ENCODE results near the gene PLOD3.
A peak's percentile ranks its signal among the peaks of the same experiment; 100 is the strongest.

PLOD3 gene

DNA sequence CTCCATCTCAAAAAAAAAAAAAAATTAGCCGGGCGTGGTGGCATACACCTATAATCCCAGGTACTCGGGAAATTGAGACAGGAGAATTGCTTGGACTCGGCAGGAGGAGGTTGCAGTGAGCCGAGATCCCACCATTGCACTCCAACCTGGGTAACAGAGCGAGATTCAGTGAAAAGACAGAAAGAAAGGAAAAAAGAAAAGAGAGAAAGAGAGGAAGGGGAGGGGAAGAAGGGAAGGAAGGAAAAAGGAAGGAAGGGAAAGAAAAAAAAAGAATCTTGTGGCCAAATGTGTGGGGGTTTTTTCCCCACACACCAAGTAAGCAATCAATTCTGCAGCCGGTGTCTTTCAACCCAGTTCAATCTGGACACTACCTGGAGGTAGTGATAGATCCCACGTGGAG, 28.3 kb downstream of the PLOD3 start:
- Histone ChIP-seq H3K4me1 (ENCODE audit: insufficient read depth, low read length) (no peaks in the 10 kb centered on the region), H3K27ac (ENCODE audit: low read length) (no peak overlapping the region), H3K36me3 (ENCODE audit: insufficient read depth, low read depth, low read length) (no peaks in the 10 kb centered on the region), H3K9ac (ENCODE audit: low read depth, low read length) (no peak overlapping the region), H3K27me3 (ENCODE audit: insufficient read depth, low read length) (no peaks in the 10 kb centered on the region), H3K9me3 (ENCODE audit: insufficient read depth, low read depth, low read length) (no peaks in the 10 kb centered on the region), H3K4me3 (ENCODE audit: low read length) (no peak overlapping the region)

DNA sequence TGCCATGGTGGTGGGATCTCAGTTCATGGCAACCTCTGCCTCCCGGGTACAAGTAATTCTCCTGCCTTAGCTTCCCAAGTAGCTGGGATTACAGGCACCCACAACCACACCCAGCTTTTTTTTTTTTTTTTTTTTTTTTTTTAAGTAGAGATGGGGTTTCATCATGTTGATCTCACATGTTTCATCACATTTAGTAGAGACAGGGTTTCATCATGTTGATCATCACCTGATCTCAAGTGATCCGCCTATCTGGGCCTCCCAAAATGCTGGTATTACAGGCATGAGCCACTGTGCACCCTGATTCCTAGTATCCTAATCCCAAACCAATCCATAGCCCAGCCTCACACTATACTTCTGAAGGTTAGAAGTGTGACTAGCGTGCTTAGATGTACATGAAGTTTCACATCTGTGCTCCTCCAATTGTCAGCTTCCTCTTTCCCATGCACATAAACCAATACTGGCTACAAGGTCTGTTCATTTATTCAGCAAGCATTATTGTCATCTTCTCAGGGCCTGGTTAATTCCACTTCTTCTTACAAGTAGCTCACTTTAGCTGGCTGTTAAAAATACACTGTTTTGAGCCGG, 30.4 kb downstream of the PLOD3 start:
- Histone ChIP-seq H3K27me3 (ENCODE audit: insufficient read depth, low read length) (no peaks in the 10 kb centered on the region), H3K4me1 (ENCODE audit: insufficient read depth, low read length) (peaks cover 2% of the 10 kb centered on the region; the same call in 1 of the 2 replicates), H3K27ac (ENCODE audit: low read length) (no peak overlapping the region)

DNA sequence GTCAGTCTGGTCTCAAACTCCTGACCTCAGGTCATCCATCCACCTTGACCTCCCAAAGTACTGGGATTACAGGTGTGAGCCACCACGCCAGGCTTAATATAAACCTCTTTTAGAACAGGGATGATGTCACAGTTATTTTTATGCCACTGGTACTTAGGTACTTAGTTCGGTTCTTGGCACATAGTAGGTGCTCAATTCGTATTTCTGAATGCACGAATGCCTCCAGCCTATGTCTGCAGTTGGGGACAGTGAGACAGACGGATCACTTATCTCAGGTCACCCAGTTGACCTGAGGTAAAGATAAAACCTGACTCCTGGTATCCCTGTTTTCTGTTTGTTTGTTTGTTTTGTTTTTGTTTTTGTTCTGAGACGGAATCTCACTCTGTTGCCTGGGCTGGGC, 31.2 kb downstream of the PLOD3 start:
- no peaks in the 10 kb centered on the region for H3K9me3 ChIP-seq (ENCODE audit: insufficient read depth, low read depth, low read length)
- H3K4me3 ChIP-seq (ENCODE audit: low read length) = no peak overlapping the region
- no peak overlapping the region for H3K27ac ChIP-seq (ENCODE audit: low read length)
- H3K27me3 ChIP-seq (ENCODE audit: insufficient read depth, low read length) = peaks cover 3% of the 10 kb centered on the region; the same call in 1 of the 2 replicates
- no peaks in the 10 kb centered on the region for H3K36me3 ChIP-seq (ENCODE audit: insufficient read depth, low read depth, low read length)
- peaks cover 2% of the 10 kb centered on the region; the same call in 1 of the 2 replicates for H3K4me1 ChIP-seq (ENCODE audit: insufficient read depth, low read length)
- no peak overlapping the region for H3K9ac ChIP-seq (ENCODE audit: low read depth, low read length)

More for the DNA sequence above, 30.4 kb downstream of the PLOD3 start:
- Histone ChIP-seq H3K36me3 (ENCODE audit: insufficient read depth, low read depth, low read length) (no peaks in the 10 kb centered on the region), H3K4me3 (ENCODE audit: low read length) (no peak overlapping the region), H3K9ac (ENCODE audit: low read depth, low read length) (no peak overlapping the region), H3K9me3 (ENCODE audit: insufficient read depth, low read depth, low read length) (no peaks in the 10 kb centered on the region)

DNA sequence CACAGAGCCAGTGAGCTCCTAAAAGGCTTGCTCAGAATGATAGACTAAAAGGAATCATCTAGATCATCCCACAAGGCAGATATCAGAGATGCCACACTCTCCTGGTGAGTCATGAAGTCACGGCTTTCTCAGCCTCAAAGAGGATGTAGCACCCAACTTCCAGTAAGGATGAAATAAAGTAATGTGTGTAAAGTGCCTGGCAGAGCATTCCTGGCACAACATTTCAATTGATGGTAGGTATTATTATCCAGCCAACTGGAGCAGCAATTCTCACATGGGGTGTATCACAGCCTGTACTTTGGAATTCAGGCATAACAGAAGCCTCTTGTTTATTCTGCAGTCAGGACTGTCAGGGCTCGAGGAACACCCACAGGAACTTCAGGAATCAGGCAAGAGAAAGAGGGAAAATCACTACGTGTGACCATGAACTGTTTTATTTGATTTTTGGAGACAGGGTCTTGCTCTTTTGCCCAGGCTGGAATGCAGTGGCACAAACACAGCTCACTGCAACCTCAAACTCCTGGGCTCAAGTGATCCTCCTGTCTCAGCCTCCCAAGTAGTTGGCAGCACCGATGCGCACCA, 32.0 kb downstream of the PLOD3 start:
- no peak overlapping the region for H3K27ac ChIP-seq (ENCODE audit: low read length)
- H3K4me3 ChIP-seq (ENCODE audit: low read length) = no peak overlapping the region
- no peaks in the 10 kb centered on the region for H3K9me3 ChIP-seq (ENCODE audit: insufficient read depth, low read depth, low read length)
- peaks cover 11% of the 10 kb centered on the region for H3K27me3 ChIP-seq (ENCODE audit: insufficient read depth, low read length)
- H3K9ac ChIP-seq (ENCODE audit: low read depth, low read length) = no peak overlapping the region
- peaks cover 5% of the 10 kb centered on the region; the same call in 1 of the 2 replicates for H3K4me1 ChIP-seq (ENCODE audit: insufficient read depth, low read length)
- no peaks in the 10 kb centered on the region for H3K36me3 ChIP-seq (ENCODE audit: insufficient read depth, low read depth, low read length)

DNA sequence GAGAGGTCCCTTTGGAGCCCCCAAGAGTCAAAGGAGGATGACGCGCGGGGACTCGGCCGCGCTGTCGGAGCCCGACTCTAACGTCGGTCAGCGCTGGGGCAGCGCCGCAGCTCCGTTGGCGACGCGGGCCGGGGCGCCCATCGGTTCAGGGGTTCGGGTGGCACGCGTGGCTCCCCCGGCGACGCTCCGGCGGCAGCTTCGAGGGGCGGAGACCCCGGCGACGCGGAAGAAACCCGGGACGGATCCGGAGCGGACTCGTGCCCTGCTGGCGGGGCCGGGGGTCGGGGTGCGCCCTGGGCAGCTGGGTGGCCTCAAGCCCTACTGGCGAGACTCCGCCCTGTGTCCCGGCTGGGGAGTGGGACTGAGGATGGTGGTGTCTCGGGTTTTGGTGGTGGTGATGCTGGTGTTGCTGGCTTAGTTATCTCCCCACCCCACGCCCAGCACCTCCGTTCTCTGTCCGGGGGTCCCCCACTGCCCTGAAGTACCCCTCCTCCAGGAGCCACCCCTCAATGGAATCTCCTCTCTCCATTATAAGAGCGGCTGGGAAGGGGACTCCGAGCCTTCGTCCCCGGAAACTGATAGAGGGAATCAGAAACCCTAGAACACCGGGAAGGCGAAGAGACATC, 37.1 kb downstream of the PLOD3 start, which contains the start of gene NAT16:
Gene NAT16, minus strand, starts transcription at position 164 of the 626 bp plus-strand sequence. CDS start 5,486 bp downstream, outside the sequence.
- peaks cover 62% of the 10 kb centered on the region for H3K27me3 ChIP-seq (ENCODE audit: insufficient read depth, low read length)
- H3K27ac ChIP-seq (ENCODE audit: low read length) = no peak within 1 kb of the TSS
- no peak within 1 kb of the TSS for H3K9ac ChIP-seq (ENCODE audit: low read depth, low read length)
- H3K9me3 ChIP-seq (ENCODE audit: insufficient read depth, low read depth, low read length) = no peaks in the 10 kb centered on the region
- H3K4me3 ChIP-seq (ENCODE audit: low read length) = peak within 1 kb of the TSS; percentile 68
- H3K36me3 ChIP-seq (ENCODE audit: insufficient read depth, low read depth, low read length) = no peaks in the 10 kb centered on the region
- peaks cover 5% of the 10 kb centered on the region; the same call in 1 of the 2 replicates for H3K4me1 ChIP-seq (ENCODE audit: insufficient read depth, low read length)

DNA sequence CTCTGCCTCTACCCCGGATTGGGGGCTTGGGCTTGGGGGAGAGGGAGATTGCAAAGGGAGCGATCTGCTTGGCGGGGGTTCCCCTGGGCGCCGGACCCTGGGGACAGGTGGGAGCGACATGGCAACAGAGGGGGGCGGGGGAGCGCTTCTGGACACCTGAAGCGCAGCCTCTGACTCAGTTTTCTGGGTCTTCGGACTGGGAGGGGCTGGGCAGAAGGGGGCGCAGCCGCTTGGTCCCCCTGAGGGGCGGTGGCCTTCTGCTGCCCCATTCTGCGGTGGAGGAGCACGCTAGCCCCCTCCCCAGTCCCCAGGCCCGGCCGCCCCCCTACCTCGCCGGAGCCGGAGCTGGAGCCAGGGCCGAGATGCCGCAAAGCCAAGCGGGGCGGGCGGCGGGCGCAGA, 37.7 kb downstream of the PLOD3 start:
- no peak overlapping the region for H3K27ac ChIP-seq (ENCODE audit: low read length)
- no peaks in the 10 kb centered on the region for H3K36me3 ChIP-seq (ENCODE audit: insufficient read depth, low read depth, low read length)
- peak overlapping the region; percentile 68 for H3K4me3 ChIP-seq (ENCODE audit: low read length)
- H3K9me3 ChIP-seq (ENCODE audit: insufficient read depth, low read depth, low read length) = no peaks in the 10 kb centered on the region
- H3K9ac ChIP-seq (ENCODE audit: low read depth, low read length) = no peak overlapping the region
- H3K4me1 ChIP-seq (ENCODE audit: insufficient read depth, low read length) = peaks cover 5% of the 10 kb centered on the region; the same call in 1 of the 2 replicates
- H3K27me3 ChIP-seq (ENCODE audit: insufficient read depth, low read length) = peaks cover 67% of the 10 kb centered on the region

DNA sequence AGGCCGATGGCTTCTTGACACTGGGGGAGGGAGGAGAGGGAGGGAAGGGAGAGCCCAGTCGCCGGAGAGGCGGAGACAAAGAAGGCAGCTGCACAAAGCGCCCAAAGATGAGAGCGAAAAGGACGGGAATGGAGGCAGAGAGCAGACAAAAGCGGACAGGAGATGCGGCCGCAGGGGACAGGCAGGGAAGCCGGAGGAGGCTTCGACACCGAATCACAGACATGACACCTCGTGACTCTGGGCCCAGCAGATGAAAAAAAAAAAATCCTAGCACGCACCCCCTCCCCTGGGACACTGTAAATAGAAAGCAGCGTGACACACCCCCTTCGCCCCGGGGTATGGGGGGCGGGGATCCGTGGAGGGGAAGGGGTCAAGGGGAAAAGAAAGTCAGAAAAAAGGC, 38.3 kb downstream of the PLOD3 start:
- Histone ChIP-seq H3K27ac (ENCODE audit: low read length) (no peak overlapping the region), H3K9me3 (ENCODE audit: insufficient read depth, low read depth, low read length) (no peaks in the 10 kb centered on the region), H3K4me1 (ENCODE audit: insufficient read depth, low read length) (peaks cover 5% of the 10 kb centered on the region; the same call in 1 of the 2 replicates), H3K36me3 (ENCODE audit: insufficient read depth, low read depth, low read length) (no peaks in the 10 kb centered on the region), H3K4me3 (ENCODE audit: low read length) (peak overlapping the region; percentile 68), H3K27me3 (ENCODE audit: insufficient read depth, low read length) (peaks cover 73% of the 10 kb centered on the region), H3K9ac (ENCODE audit: low read depth, low read length) (no peak overlapping the region)

DNA sequence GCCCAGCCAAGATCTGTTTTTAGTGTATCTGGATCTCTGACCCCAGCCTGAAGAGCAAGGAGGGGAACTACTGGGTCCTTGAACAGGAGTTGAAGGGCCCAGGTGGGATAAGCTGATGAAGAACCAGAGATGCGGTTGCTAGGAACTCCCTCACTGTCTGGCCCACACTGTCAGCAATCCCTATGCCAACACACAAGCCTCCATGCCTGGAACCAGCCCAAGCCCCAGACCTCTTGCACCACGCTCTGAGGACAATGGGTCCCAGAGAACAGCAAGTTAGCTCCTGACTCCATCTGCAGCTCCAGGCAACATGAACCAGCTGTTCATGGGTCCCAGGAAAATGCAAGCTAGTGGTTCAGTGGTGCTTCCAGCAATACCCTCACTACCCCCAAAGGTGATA, 39.7 kb downstream of the PLOD3 start:
- H3K27ac ChIP-seq (ENCODE audit: low read length) = no peak overlapping the region
- no peaks in the 10 kb centered on the region for H3K36me3 ChIP-seq (ENCODE audit: insufficient read depth, low read depth, low read length)
- H3K9me3 ChIP-seq (ENCODE audit: insufficient read depth, low read depth, low read length) = no peaks in the 10 kb centered on the region
- peaks cover 88% of the 10 kb centered on the region for H3K27me3 ChIP-seq (ENCODE audit: insufficient read depth, low read length)
- peaks cover 5% of the 10 kb centered on the region; the same call in 1 of the 2 replicates for H3K4me1 ChIP-seq (ENCODE audit: insufficient read depth, low read length)
- H3K4me3 ChIP-seq (ENCODE audit: low read length) = no peak overlapping the region
- H3K9ac ChIP-seq (ENCODE audit: low read depth, low read length) = no peak overlapping the region

DNA sequence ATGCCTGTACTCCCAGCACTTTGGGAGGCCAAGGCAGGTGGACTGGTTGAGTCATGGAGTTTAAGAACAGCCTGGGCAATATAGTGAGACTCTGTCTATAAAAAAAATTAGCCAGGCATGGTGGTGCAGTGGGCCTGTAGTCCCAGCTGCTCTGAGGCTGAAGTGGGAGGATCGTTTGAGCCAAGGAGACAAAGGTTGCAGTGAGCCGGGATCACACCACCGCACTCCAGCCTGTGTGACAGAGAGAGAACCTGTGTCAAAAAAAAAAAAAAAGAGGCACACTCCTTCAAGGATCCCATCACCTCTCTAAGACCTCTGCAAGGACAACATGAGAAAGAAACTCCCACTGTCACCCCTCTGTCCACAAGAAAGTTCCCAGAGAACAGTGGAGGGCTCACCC, 41.7 kb downstream of the PLOD3 start:
- Histone ChIP-seq H3K36me3 (ENCODE audit: insufficient read depth, low read depth, low read length) (no peaks in the 10 kb centered on the region), H3K27ac (ENCODE audit: low read length) (no peak overlapping the region), H3K4me1 (ENCODE audit: insufficient read depth, low read length) (peaks cover 3% of the 10 kb centered on the region; the same call in 1 of the 2 replicates), H3K27me3 (ENCODE audit: insufficient read depth, low read length) (peaks cover 100% of the 10 kb centered on the region), H3K9me3 (ENCODE audit: insufficient read depth, low read depth, low read length) (no peaks in the 10 kb centered on the region), H3K4me3 (ENCODE audit: low read length) (no peak overlapping the region), H3K9ac (ENCODE audit: low read depth, low read length) (no peak overlapping the region)

DNA sequence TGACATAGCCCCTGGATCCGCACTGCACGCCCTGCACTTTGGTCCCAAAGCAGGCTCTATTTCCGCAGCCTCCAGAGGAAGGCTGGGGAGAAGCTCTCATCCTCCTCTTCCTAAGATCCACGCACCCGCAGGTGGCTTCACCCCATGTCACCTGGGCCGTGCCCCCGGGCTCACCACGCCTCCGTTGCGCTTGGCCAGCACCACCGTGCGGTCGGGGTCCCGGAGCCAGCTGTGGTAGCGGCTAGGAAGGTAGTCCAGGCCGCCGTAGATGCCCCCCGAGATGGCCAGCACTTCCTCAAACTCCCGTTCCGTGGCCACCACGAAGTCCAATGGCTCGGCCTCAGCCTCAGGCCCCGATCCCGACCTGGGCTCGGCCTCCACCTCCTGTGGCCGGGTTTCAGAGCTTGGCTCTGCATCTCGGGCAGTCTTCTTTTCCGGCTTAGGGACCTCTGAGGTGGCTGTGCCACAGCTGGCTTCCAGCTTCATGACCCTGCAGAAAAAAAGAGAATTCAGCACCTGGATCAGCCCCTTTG, 43.0 kb downstream of the PLOD3 start:
- no peak overlapping the region for H3K27ac ChIP-seq (ENCODE audit: low read length)
- peak overlapping the region; percentile 55 for H3K4me3 ChIP-seq (ENCODE audit: low read length)

GRCh38 chr7:101173752-101174244, 43.6 kb downstream of the PLOD3 start:
- Histone ChIP-seq H3K4me3 (ENCODE audit: low read length) (peak overlapping the region; percentile 55; the same call in 1 of the 2 replicates), H3K27me3 (ENCODE audit: insufficient read depth, low read length) (peaks cover 100% of the 10 kb centered on the region), H3K4me1 (ENCODE audit: insufficient read depth, low read length) (peaks cover 16% of the 10 kb centered on the region; the same call in 1 of the 2 replicates)

More for the DNA sequence above, 43.0 kb downstream of the PLOD3 start:
- Histone ChIP-seq H3K36me3 (ENCODE audit: insufficient read depth, low read depth, low read length) (no peaks in the 10 kb centered on the region), H3K9ac (ENCODE audit: low read depth, low read length) (no peak overlapping the region), H3K9me3 (ENCODE audit: insufficient read depth, low read depth, low read length) (no peaks in the 10 kb centered on the region), H3K4me1 (ENCODE audit: insufficient read depth, low read length) (peaks cover 10% of the 10 kb centered on the region; the same call in 1 of the 2 replicates), H3K27me3 (ENCODE audit: insufficient read depth, low read length) (peaks cover 100% of the 10 kb centered on the region)

More at GRCh38 chr7:101173752-101174244, 43.6 kb downstream of the PLOD3 start:
- Histone ChIP-seq H3K9me3 (ENCODE audit: insufficient read depth, low read depth, low read length) (no peaks in the 10 kb centered on the region), H3K9ac (ENCODE audit: low read depth, low read length) (no peak overlapping the region), H3K27ac (ENCODE audit: low read length) (no peak overlapping the region), H3K36me3 (ENCODE audit: insufficient read depth, low read depth, low read length) (no peaks in the 10 kb centered on the region)

Measured in iPS-20b (cell line).